Endothelial cell of umbilical vein (primary cell): ENCODE data around the gene FOXD2.

Experiments used
- EZH2 ChIP-seq: IDR thresholded peaks from 2 replicates; pipeline ENCODE4 v1.6.1; 2012; ENCODE audit warnings: borderline replicate concordance, low read depth, mild to moderate bottlenecking, moderate library complexity, low read length, inconsistent platforms; ENCODE audit not compliant: severe bottlenecking
- JUN ChIP-seq: IDR thresholded peaks from 2 replicates; pipeline ENCODE4 v1.6.1; 2011; ENCODE audit warnings: borderline replicate concordance, low read depth; ENCODE audit not compliant: insufficient read length, insufficient read depth
- MYC ChIP-seq: IDR thresholded peaks from one replicate; pipeline ENCODE4 v1.6.1; 2011; ENCODE audit warnings: mild to moderate bottlenecking, low read depth, low read length
- POLR2A ChIP-seq: IDR thresholded peaks from 2 replicates; pipeline ENCODE4 v1.6.1; 2012; ENCODE audit warnings: low read depth, mild to moderate bottlenecking, control low read depth, low read length
- POLR2AphosphoS5 ChIP-seq: IDR thresholded peaks from 2 replicates; pipeline ENCODE4 v1.6.1; 2012; ENCODE audit warnings: low read depth, mild to moderate bottlenecking, control low read depth, low read length, moderate library complexity; ENCODE audit not compliant: insufficient read depth
- TF ChIP-seq, protein P1 (sequence below), 2 donors: IDR thresholded peaks; 1 replicate in 1 of 2; 2 replicates in 1 of 2; pipeline ENCODE4 v1.5.1; 2011; ENCODE audit warnings: low read length in 2 of 2, mild to moderate bottlenecking in 2 of 2, moderate library complexity in 2 of 2, control low read depth in 1 of 2, inconsistent platforms in 1 of 2, low read depth in 1 of 2; ENCODE audit not compliant: insufficient read depth in 1 of 2; ENCODE audit errors: extremely low read depth in 1 of 2
- TF ChIP-seq, protein P2 (sequence below): IDR thresholded peaks from 2 replicates; pipeline ENCODE4 v1.6.1; 2011; ENCODE audit not compliant: insufficient read depth, insufficient read length

DNA sequence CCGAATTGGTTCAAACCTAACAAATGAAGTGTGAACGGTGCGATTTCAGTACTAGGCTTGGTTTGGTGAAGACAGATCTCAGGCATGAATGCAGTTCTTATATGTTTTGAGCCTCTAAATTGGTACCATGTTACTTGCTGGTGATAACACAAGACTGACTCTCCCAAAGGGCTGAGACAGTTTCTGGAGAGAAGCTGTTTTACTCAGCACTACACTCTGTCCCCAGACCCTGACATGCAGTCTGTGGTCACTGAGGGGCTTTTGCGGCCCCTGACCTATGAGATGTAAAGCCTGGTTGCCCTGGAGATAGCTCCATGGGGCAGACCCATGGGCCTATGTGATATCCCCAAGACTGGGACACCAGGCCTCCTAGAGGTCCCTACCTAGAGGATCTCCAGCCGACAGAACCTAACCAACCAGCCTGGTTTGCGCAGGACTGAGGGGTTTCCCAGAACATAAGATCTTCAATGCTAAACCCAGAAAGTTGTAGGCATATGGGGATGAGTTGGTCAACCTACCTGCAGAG is 41.1 kb upstream of the FOXD2 start:
- TF ChIP-seq POLR2AphosphoS5: no peak
- TF ChIP-seq, protein P1, sequence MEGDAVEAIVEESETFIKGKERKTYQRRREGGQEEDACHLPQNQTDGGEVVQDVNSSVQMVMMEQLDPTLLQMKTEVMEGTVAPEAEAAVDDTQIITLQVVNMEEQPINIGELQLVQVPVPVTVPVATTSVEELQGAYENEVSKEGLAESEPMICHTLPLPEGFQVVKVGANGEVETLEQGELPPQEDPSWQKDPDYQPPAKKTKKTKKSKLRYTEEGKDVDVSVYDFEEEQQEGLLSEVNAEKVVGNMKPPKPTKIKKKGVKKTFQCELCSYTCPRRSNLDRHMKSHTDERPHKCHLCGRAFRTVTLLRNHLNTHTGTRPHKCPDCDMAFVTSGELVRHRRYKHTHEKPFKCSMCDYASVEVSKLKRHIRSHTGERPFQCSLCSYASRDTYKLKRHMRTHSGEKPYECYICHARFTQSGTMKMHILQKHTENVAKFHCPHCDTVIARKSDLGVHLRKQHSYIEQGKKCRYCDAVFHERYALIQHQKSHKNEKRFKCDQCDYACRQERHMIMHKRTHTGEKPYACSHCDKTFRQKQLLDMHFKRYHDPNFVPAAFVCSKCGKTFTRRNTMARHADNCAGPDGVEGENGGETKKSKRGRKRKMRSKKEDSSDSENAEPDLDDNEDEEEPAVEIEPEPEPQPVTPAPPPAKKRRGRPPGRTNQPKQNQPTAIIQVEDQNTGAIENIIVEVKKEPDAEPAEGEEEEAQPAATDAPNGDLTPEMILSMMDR (IDR thresholded peaks at IDR 0.05; ENCODE audit: extremely low read depth in 1 of 2, insufficient read depth in 1 of 2, low read depth in 1 of 2, low read length in 2 of 2): no peak
- no peak for TF ChIP-seq POLR2A
- TF ChIP-seq, protein P2, sequence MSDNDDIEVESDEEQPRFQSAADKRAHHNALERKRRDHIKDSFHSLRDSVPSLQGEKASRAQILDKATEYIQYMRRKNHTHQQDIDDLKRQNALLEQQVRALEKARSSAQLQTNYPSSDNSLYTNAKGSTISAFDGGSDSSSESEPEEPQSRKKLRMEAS: no peak
- TF ChIP-seq EZH2: no peak
- no peak for TF ChIP-seq MYC
- no peak for TF ChIP-seq JUN
